ENCODE data around the gene RP9. TPM values are rescaled to one million over a fixed set of nuclear protein-coding genes. Genes with fewer than 3 reads are reported as not detected.

Gene RP9
- total and polyA plus RNA-seq, 9 of the 15 experiments (the other 6 are each of a cell fraction or from before 2014, with no cell fraction given) = 10.7 to 44.8 (median 33.4) TPM

- no peaks in the 10 kb centered on the region for H4K20me1 ChIP-seq (replicated peaks; ENCODE audit: control insufficient read depth, insufficient read depth, low read length)
- no peaks in the 10 kb centered on the region for H3K36me3 ChIP-seq (ENCODE audit: control insufficient read depth, insufficient read depth, low read length)
- H3K4me1 ChIP-seq (replicated peaks in 1 of 2; ENCODE audit: control insufficient read depth in 2 of 2, insufficient read depth in 2 of 2, low read length in 2 of 2) = no peaks in the 10 kb centered on the region; a peak in 1 of 5 replicates
- intact Hi-C loops (cut with micrococcal nuclease) (no loop called here), in situ Hi-C loops (cut with MboI) (no loop called here)
- BruUV-seq (replicated peaks) = no TSS peak
- ChIA-PET POLR2A (interaction anchor here (0.6 to 2.3 kb wide), 3 partner anchors 11 to 561 kb away, joined by 3 to 12 read pairs (median 4); partner anchors contain the start of gene NT5C3A), CTCF (ENCODE audit: low intra/inter-chr PET ratio) (no interaction called here)
- no peaks in the 10 kb centered on the region; a peak in 1 of 5 replicates for H3K27me3 ChIP-seq (ENCODE audit: control insufficient read depth in 2 of 2, insufficient read depth in 2 of 2, low read length in 2 of 2)
- no peak overlapping the region for H3K4me2 ChIP-seq (ENCODE audit: insufficient read depth, low read length)
- no peak overlapping the region for H2AFZ ChIP-seq (ENCODE audit: low read depth, low read length)
- H3K9ac ChIP-seq (ENCODE audit: insufficient read depth in 1 of 2, low read depth in 2 of 2, low read length in 2 of 2) = no peak overlapping the region
- H3K9me1 ChIP-seq (ENCODE audit: control insufficient read depth, insufficient read depth, low read length) = no peaks in the 10 kb centered on the region
- DNase-seq (ENCODE audit: extremely low read depth in 1 of 4, low spot score in 3 of 4) (no peak), FAIRE-seq (no peak), ATAC-seq (no peak)
- WGBS (ENCODE audit: insufficient coverage, low coverage, missing lambda C conversion rate) = 11% methylated on average over 4 of the region's 4 CpGs
- no peak overlapping the region for H3K27ac ChIP-seq (ENCODE audit: extremely low read depth, low read depth, low read length)
- H3K9me3 ChIP-seq (replicated peaks; ENCODE audit: control insufficient read depth, insufficient read depth, low read depth, low read length) = peaks cover 10% of the 10 kb centered on the region
- H3K4me3 ChIP-seq = no peak overlapping the region
- H3K79me2 ChIP-seq (ENCODE audit: control insufficient read depth, insufficient read depth, low read length) = no peaks in the 10 kb centered on the region
- TF ChIP-seq BCL6 (CRISPR knock-in tag; IDR thresholded peaks at IDR 0.05) (no peak), ZKSCAN8 (CRISPR knock-in tag; IDR thresholded peaks at IDR 0.05) (no peak), BMI1 (IDR thresholded peaks at IDR 0.05; ENCODE audit: low read length) (no peak), E2F4 (CRISPR knock-in tag; IDR thresholded peaks at IDR 0.05; ENCODE audit: low read depth) (no peak), ZC3H4 (CRISPR knock-in tag; IDR thresholded peaks at IDR 0.05; ENCODE audit: borderline replicate concordance) (no peak), BRF1 (IDR thresholded peaks at IDR 0.05; ENCODE audit: borderline replicate concordance, extremely low read depth, insufficient read length) (no peak), TGIF2 (CRISPR knock-in tag; IDR thresholded peaks at IDR 0.05) (no peak), ZBTB34 (CRISPR knock-in tag; IDR thresholded peaks at IDR 0.05) (no peak)
Measured at GRCh38 chr7:33073243-33073642, 36.0 kb downstream of the RP9 start.
